ENCODE measurements around the gene TBR1. TPM values are rescaled to one million over a fixed set of nuclear protein-coding genes. Genes with fewer than 3 reads are reported as not detected.

Gene TBR1
- total RNA-seq, 1 donor from 2014 or later, result not detected

DNA sequence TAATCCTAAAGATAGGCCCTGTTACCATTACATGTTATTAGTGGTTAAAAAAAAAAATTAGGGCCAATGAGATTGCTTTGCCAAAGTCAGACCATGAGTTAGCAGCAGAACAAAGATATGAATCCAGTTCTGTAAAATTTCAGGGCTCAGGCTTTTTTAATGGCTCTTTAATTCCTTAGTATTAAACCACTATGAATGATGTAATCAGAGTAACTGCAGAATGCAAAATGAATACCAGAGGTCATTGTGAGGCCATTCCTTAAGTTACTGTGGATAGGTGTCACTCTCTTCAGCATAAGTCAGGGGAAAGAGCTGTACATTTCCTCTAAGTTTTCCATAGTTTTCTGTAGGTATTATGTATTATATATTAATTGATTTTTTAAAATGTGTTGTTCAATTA lies 42.2 kb upstream of the TBR1 start:
- no peaks in the 10 kb centered on the region for H3K36me3 Mint-ChIP-seq (ENCODE audit: unreplicated experiment)
- H3K27ac Mint-ChIP-seq (ENCODE audit: unreplicated experiment), result no peak overlapping the region
- H3K9me3 Mint-ChIP-seq (ENCODE audit: unreplicated experiment), result no peaks in the 10 kb centered on the region
- peaks cover 14% of the 10 kb centered on the region for H3K4me1 Mint-ChIP-seq (ENCODE audit: low read depth, unreplicated experiment)
- H3K27me3 Mint-ChIP-seq (ENCODE audit: unreplicated experiment), result no peaks in the 10 kb centered on the region
- no peak for DNase-seq
- TF ChIP-seq, protein P1, sequence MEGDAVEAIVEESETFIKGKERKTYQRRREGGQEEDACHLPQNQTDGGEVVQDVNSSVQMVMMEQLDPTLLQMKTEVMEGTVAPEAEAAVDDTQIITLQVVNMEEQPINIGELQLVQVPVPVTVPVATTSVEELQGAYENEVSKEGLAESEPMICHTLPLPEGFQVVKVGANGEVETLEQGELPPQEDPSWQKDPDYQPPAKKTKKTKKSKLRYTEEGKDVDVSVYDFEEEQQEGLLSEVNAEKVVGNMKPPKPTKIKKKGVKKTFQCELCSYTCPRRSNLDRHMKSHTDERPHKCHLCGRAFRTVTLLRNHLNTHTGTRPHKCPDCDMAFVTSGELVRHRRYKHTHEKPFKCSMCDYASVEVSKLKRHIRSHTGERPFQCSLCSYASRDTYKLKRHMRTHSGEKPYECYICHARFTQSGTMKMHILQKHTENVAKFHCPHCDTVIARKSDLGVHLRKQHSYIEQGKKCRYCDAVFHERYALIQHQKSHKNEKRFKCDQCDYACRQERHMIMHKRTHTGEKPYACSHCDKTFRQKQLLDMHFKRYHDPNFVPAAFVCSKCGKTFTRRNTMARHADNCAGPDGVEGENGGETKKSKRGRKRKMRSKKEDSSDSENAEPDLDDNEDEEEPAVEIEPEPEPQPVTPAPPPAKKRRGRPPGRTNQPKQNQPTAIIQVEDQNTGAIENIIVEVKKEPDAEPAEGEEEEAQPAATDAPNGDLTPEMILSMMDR (IDR thresholded peaks at IDR 0.05; ENCODE audit: partially characterized antibody, unreplicated experiment), result no peak
- H3K4me3 Mint-ChIP-seq (ENCODE audit: unreplicated experiment), result no peak overlapping the region

DNA sequence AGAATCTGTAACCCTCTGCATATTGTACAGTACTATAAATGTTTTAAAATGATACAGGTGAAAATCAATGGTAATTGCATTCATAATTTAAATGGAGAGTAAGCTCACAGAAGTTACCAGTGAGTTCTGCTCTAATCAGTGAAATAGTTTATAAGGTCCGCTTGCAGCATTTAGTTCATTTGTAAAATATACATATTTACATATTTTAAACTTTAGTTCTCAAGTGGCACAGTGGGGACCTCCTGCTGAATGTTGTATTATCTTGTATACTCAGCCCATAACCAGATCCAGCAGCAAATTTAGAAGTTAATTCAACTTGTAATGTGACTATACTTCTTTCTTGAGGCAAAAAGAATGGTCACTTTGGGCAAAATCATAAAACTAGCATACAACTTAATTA lies 41.7 kb upstream of the TBR1 start:
- no peaks in the 10 kb centered on the region for H3K9me3 Mint-ChIP-seq (ENCODE audit: unreplicated experiment)

DNA sequence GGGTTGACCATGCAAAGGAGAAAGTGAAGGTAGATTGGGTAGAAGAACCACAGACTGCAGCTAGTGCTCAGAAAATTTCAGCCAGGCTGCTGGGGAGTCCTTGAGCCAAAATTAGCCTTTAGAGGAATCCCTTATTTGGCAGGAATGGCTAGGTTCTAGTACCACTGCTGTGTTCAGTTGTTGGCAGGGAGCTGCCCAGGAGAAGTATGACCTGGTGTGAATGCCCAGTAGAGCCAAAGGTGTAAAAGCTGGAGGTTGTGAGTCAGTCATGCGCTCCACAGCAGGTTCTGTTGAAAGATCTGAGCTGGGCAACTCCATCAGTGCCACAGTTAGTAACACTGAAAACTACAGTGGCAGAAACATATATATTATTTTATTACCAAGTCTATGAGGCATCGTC lies 36.4 kb upstream of the TBR1 start:
- H3K36me3 Mint-ChIP-seq (ENCODE audit: unreplicated experiment), result no peaks in the 10 kb centered on the region
- H3K27me3 Mint-ChIP-seq (ENCODE audit: unreplicated experiment), result no peaks in the 10 kb centered on the region
- no peak for DNase-seq
- no peaks in the 10 kb centered on the region for H3K4me1 Mint-ChIP-seq (ENCODE audit: low read depth, unreplicated experiment)
- H3K27ac Mint-ChIP-seq (ENCODE audit: unreplicated experiment), result no peak overlapping the region
- no peaks in the 10 kb centered on the region for H3K9me3 Mint-ChIP-seq (ENCODE audit: unreplicated experiment)
- TF ChIP-seq, protein P1 (IDR thresholded peaks at IDR 0.05; ENCODE audit: partially characterized antibody, unreplicated experiment), result no peak
- no peak overlapping the region for H3K4me3 Mint-ChIP-seq (ENCODE audit: unreplicated experiment)

More for the DNA sequence above, 41.7 kb upstream of the TBR1 start:
- Mint-ChIP-seq H3K27me3 (ENCODE audit: unreplicated experiment) (no peaks in the 10 kb centered on the region), H3K4me3 (ENCODE audit: unreplicated experiment) (no peak overlapping the region), H3K4me1 (ENCODE audit: low read depth, unreplicated experiment) (peaks cover 14% of the 10 kb centered on the region), H3K27ac (ENCODE audit: unreplicated experiment) (no peak overlapping the region), H3K36me3 (ENCODE audit: unreplicated experiment) (no peaks in the 10 kb centered on the region)
- TF ChIP-seq, protein P1 (IDR thresholded peaks at IDR 0.05; ENCODE audit: partially characterized antibody, unreplicated experiment), result no peak
- no peak for DNase-seq

DNA sequence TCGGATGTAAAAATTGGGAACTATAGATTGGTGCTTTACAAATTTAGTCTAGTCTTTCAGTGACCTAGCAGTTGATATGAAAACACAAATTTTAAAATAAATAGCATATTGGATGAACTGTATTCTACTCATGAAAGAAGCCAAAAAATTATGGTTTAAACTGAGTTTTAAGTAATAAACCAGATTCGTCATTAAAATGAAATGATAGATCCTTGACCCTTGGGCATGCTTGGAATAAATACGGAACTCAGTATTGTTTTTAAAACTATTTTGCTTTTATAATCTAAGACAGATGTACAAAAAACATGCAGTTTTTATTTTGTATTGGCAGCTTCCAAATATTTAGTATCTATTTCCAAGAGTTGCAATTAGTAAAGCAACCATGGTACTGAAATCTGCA lies 34.6 kb upstream of the TBR1 start:
- no peak for DNase-seq
- peaks cover 2% of the 10 kb centered on the region for H3K4me1 Mint-ChIP-seq (ENCODE audit: low read depth, unreplicated experiment)
- H3K27me3 Mint-ChIP-seq (ENCODE audit: unreplicated experiment), result no peaks in the 10 kb centered on the region
- no peaks in the 10 kb centered on the region for H3K9me3 Mint-ChIP-seq (ENCODE audit: unreplicated experiment)
- H3K27ac Mint-ChIP-seq (ENCODE audit: unreplicated experiment), result no peak overlapping the region
- H3K4me3 Mint-ChIP-seq (ENCODE audit: unreplicated experiment), result no peak overlapping the region
- TF ChIP-seq, protein P1 (IDR thresholded peaks at IDR 0.05; ENCODE audit: partially characterized antibody, unreplicated experiment), result no peak
- no peaks in the 10 kb centered on the region for H3K36me3 Mint-ChIP-seq (ENCODE audit: unreplicated experiment)

DNA sequence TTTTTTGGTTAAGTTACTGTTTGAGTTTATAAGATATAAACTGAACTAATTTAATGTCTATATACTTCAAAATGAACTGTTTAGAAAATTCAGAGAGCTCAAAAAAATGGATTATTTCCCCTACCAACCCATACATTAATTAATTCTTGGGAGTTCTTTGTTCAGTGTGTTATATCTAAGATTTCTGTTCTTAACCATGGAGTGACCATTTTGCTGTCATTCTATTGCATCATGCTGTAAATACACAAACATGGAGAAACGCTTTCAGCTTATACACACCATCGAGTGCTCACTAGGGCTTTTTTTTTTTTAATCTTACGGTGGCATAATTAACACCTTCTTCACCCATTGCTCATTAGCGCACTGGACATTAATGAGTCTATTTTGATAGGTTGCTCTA lies 33.4 kb upstream of the TBR1 start:
- Mint-ChIP-seq H3K9me3 (ENCODE audit: unreplicated experiment) (no peaks in the 10 kb centered on the region), H3K27me3 (ENCODE audit: unreplicated experiment) (no peaks in the 10 kb centered on the region), H3K27ac (ENCODE audit: unreplicated experiment) (no peak overlapping the region), H3K4me3 (ENCODE audit: unreplicated experiment) (no peak overlapping the region), H3K4me1 (ENCODE audit: low read depth, unreplicated experiment) (peaks cover 2% of the 10 kb centered on the region), H3K36me3 (ENCODE audit: unreplicated experiment) (no peaks in the 10 kb centered on the region)
- no peak for DNase-seq
- TF ChIP-seq, protein P1 (IDR thresholded peaks at IDR 0.05; ENCODE audit: partially characterized antibody, unreplicated experiment), result no peak

All from glutamatergic neuron (in vitro differentiated cells).